ENCODE data around the gene TTC3.

- TF ChIP-seq CTCF (IDR thresholded peaks at IDR 0.05), result no peak
- no peak for TF ChIP-seq JUN (CRISPR knock-in tag; IDR thresholded peaks at IDR 0.05)
- TF ChIP-seq ZNF416 (CRISPR knock-in tag; IDR thresholded peaks at IDR 0.05), result no peak
- TF ChIP-seq IRF2 (CRISPR knock-in tag; IDR thresholded peaks at IDR 0.05; ENCODE audit: borderline replicate concordance, low read depth), result no peak
- no peak for TF ChIP-seq ETV6 (CRISPR knock-in tag; IDR thresholded peaks at IDR 0.05)
- TF ChIP-seq NR2C2 (CRISPR knock-in tag; IDR thresholded peaks at IDR 0.05), result no peak
- TF ChIP-seq ESRRA (CRISPR knock-in tag; IDR thresholded peaks at IDR 0.05; ENCODE audit: borderline replicate concordance), result no peak
- no peak for TF ChIP-seq MAX (CRISPR knock-in tag; IDR thresholded peaks at IDR 0.05)
- TF ChIP-seq EMX1 (CRISPR knock-in tag; IDR thresholded peaks at IDR 0.05), result no peak
- TF ChIP-seq TP53 (CRISPR knock-in tag; IDR thresholded peaks at IDR 0.05), result no peak
- TF ChIP-seq USF2 (CRISPR knock-in tag; IDR thresholded peaks at IDR 0.05), result no peak
- no peak for TF ChIP-seq ZMAT4 (CRISPR knock-in tag; IDR thresholded peaks at IDR 0.05)
- no peak for TF ChIP-seq NR3C1 (CRISPR knock-in tag; conservative IDR thresholded peaks at IDR 0.05; ENCODE audit: low read depth)
- TF ChIP-seq CREM (CRISPR knock-in tag; IDR thresholded peaks at IDR 0.05), result no peak
Measured at GRCh38 chr21:37028570-37028969, 44.5 kb upstream of the TTC3 start.

Measured in WTC11 (cell line).